Activated T-cell treated with anti-CD3 and anti-CD28 coated beads for 24 hours (primary cell): ENCODE measurements around the gene RSU1.

Experiments used
- DNase-seq: peaks from one replicate; pipeline ENCODE4 v3.0.0-alpha.2; 2020; ENCODE audit warnings: low read depth

RSU1 gene

DNA sequence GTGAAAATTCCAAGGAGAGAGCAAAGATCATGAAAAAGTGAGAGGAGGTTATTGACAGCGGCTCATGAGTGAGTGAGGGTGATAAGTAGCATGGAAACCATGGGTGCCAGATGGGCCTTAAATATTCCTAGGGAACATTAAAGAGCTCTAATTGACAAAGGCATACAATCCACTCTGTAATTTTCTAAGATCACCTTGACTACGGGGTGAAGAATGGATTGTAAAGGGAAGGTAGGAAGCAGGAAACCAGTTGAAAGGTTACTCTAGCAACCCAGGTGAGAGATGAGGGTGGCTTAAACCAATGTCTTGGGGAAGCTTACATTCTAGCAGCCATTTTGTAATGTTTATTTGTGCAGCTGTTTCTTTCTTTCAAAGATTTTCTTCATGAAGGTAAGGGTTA, 75.7 kb downstream of the RSU1 start:
- no peak for DNase-seq

DNA sequence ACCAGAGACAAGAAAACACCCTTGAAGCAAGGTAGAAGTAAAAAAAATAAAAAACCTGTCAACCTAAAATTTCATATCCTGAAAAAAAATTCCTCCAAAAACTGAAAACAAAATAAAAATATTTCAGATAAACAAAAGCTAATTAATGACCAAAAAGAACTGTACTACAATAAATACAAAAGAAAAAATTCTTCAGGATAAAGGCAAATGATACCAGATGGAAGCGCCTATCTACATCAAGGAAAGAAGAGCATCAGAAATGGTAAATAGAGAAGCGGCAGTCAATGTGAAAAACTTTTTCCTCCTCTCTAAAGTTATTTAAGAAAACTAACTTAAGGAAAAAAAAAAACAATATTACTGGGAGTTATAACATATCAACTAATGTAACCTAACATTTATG, 79.8 kb downstream of the RSU1 start:
- no peak for DNase-seq

DNA sequence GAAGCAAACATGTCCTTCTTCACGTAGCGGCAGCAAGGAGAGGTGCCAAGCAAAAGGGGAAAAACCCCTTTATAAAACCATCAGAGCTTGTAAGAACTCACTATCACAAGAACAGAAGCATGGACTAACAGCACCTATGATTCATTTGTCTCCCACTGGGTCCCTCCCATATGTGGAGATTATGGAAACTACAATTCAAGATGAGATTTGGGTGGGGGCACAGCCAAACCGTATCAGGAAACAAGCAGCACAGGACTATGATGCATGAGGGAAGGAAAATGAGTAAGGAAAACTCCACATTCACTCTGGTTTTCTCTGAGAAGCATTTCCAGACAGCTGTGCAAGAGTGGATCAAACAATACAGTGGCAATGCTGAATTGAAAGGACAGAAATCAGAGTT, 81.6 kb downstream of the RSU1 start:
- no peak for DNase-seq

DNA sequence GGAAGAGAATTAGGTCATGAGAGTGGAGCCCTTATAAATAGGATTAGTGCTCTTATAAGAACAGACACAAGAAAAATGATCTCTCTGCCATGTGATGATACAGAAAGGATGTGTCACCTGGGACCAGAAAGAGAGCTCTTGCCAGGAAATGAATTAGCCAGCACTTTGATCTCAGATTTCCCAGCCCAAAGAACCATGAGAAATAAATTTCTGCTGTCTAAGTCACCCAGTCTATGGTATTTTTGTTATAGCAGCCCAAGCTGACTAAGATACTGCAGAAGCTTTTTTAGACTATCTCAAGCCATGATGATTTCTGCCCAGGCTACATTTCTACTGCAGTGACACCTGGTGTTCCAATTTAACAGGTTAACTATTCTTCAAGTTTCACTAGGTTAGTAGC, 84.8 kb downstream of the RSU1 start:
- DNase-seq = no peak

DNA sequence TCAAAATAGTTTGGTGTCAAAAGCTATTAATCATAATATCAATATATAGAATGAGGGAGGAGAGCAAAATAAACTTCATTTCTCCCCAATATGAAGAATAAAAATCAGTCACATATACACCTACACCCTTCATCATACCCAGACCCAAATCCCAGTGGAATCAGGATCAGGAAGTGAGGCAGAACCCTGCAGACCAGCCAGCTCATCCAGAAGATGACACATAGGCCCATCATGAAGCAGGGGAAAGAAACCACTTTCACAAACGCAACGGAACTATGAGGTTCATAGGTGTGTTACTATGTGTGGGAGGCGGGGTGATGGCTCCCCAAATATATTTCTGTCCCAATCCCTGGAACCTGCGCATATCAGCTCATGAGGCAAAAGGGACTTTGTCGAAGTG, 89.0 kb downstream of the RSU1 start:
- DNase-seq = no peak

DNA sequence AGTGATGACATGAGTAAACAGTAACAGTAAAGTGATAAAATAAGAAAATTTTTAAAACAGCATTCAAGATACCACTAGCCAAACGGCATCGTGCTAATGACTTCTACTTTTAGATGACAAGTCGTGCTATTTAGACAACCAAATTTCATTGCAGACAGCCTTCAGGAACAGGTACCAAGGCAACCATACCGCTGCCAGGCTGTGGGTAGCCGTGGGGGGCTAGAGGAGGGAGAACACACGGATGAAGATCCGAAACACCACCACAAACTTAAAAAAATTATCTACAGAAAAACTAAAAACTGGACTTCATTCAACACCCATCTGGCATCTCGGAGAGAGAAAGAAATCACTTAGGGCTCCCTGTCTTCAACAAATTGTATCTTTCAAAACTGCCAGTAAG, 89.6 kb downstream of the RSU1 start:
- no peak for DNase-seq

DNA sequence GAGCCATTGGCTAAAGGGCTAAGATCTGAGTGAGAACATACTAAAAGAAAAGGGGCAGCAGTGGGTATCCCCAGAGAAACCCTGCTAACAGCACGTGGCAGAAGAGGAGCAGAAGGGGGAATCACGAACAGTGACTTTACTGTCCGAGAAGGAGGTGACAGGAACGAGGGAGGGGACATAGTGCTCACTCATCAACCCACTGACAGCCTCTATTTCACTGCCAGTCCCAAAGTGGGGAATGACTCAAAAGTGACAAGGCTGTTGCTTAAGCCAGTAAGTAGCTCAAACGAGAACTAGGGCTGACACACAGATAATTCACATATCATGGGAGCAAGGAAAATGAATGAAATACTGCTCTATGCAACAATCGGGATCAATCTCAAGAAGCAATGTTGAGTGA, 92.7 kb downstream of the RSU1 start:
- no peak for DNase-seq

DNA sequence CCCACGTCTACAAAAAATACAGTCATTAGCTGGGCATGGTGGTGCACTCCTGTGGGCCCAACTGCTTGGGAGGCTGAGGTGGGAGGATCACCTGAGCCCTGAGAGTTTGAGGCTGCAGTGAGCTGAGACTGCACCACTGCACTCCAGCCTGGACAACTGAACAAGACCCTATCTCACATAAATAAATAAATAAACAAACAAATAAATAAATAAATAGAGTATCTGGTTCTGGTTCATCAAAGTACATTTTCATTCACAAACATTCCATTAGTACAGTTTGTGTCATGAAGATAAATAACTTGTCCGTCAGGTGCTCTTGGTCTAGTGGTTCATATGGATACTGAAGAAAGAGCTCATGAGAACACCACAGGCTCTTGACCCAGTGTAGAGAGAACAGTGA, 96.4 kb downstream of the RSU1 start:
- no peak for DNase-seq

DNA sequence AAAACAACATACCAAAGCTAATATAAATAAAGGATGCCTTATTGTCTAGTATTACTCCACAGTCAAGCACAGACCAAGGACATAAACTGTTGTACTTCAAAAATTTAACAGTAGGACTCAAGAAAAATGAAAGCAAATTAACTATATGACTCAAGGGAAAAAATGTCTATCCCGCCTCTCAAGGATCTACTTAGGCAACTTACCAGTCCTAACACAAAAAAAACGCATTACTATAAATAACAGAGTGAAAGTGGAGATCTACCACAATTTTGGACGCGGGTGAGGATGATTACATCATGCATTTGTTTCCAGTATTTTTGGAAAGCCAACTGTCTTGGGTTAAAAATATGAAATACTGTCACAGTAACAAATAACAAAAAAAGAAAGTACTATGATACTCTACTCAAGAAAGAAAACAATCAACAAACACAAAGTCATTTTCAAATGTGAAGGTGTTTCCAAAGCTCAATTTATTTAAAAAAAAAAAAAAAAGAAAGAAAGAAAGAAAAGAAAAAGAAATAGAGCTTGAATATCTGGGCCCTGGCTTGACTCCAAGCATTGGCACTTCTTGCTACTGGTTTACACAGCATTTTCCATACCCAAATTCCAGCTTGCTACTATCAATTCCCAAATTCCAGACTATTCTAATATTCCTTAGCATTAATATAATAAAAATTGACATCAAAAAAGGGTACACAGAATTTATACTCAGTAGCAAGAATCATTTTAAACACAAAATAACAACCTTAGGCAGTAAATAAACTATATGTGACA, 99.4 kb downstream of the RSU1 start:
- no peak for DNase-seq

DNA sequence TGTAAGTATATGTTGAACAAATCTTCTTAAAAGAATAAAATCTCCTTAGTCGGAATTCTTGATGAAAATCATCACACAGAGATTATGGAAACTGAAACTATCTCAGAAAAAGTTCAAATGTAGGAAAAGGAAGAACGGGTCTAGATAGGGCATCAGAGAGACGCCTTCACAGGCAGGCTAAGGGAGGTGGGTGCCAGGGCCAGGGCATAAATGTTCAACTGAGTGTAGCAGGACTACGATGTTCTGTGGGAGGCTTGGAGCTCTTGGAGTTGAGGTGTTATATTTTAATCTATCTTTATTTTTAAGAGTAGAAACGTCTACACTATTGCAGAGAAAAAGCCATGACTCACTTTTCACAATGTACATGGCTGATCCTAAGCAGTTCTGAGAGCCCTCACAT, 101.2 kb downstream of the RSU1 start:
- no peak for DNase-seq

DNA sequence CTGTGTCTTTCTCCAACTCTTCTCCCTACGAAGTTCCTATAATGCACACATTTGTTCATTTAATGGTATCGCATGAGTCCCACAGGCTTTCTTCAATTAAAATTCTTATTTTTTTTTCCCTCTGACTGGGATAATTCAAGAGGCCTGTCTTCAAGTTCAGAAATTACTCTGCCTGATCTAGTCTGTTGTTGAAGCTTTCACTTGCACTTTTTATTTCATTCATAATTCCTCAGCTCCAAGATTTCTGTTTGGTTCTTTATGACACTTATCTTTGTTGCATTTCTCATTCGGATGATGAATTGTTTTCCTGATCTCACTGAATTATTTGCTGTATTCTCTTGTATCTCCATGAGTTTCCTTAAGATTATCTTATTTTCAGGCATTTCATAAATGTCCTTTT, 103.9 kb downstream of the RSU1 start:
- DNase-seq = no peak

DNA sequence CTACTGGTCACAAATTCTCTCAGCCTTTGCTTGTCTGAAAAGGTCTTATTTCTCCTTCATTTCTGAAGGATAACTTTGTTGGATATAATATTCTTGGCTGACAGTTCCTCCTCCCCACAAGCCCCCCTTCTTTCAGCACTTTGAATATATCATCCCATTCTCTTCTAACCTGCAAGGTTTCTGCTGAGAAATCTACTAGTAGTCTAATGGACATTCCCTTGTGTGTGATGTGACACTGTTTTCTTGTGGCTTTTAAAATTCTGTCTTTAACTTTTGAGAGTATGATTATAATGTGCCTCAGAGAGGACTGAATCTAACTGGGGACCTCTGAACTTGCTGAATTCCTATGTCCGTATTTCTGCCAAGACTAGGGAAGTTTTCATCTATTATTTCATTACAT, 104.3 kb downstream of the RSU1 start:
- no peak for DNase-seq

DNA sequence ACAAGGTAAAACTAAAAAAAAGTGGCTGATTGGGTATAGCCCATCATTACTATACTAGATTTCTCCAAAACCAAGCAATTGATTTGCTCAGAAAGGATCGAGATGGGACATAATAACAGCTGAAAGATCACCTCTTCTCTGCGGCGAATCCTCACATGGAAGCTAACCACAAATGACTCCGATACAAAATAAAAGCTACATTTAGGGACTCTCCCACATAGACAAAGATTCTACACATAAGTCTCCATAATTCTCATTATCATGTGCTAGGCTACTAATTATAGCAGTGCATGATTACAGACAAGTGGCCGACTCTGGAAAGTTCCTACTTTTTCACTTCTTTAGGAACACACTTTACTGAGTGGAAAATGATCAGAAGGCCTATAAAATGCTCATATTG, 116.9 kb downstream of the RSU1 start:
- DNase-seq = no peak

DNA sequence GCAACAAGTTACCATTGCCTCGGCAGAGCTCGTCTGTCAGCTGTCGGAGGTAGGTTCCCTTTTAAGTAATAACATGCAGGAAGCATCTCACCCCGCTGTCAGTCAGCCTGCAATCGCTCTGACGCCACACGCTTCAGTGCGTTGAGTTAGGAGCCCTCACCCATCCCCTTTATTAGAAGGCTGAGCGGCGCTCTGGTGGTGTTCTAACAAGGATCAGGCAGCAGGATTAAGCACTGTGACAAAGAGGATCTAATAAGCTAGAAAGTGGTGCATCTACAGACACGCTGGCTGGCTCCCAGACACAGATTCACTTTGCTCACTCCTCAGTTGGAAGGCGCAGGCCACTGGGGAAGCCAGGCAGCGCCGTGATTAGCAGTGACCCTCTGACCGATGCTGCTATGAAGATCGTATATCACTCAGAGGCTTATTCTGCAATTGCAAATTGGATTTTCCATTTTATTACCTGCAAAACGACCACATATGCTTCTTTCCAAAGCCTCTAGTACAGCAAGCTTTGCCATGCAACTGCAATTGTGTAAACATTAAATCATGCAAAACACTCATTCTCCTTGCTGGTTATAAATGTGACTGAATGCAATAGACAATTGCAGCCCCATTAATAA, 117.7 kb downstream of the RSU1 start:
- no peak for DNase-seq

DNA sequence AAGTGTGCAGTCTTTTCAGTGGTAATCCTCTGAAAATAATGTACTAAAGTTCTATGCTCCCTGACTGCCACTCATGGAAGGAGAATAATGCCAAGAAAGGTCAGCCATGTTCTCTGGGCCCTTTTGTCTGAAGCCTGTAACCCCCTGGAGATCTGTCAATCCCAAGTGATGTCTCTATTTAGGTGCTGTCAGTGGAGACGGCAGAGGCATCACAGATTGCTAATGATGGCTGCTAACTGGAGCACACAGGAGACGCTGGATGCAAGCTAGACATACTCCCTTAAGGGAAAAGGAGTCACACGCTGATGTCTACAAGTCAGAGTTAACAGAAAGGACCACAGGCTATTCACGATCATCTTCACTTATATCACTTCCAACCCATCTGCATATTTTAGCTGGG, 118.8 kb downstream of the RSU1 start:
- DNase-seq = no peak

DNA sequence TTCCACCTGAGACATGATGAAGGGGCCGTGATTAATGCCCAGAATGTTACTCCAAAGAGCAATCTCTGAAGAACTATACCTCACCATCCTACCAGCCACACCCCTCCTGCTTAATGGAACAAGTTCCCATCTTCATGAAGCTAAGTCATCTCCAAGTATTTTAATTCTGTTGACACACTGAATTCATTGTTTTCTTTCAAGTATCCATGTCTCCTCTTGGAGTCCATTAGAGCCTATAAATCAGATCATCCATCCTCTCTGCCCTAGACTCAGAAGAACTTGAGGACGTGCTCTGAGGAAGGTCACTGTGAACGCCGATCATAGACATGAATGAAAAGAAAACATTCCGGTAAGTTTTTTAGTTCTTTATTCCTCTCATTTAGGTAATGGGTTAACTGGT, 126.8 kb downstream of the RSU1 start:
- no peak for DNase-seq

DNA sequence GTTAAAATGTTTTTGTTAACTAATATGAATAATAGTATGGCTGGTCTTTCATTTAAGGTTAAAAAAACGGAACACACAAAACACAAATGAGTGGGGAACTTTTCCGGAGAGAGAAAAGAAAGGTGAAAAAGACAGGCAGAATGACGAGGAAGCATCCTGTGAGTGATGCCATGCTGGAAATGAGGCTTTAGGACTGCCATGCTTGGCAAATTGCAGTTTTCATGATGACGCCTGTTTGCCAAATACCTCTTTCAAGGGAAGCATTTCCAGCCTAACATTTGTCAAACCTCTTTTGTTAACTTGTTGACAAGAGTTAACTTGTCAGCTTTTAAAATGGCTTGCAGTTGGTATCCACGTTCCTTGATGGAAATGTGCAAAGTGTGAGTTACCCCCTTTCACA, 127.5 kb downstream of the RSU1 start:
- no peak for DNase-seq

DNA sequence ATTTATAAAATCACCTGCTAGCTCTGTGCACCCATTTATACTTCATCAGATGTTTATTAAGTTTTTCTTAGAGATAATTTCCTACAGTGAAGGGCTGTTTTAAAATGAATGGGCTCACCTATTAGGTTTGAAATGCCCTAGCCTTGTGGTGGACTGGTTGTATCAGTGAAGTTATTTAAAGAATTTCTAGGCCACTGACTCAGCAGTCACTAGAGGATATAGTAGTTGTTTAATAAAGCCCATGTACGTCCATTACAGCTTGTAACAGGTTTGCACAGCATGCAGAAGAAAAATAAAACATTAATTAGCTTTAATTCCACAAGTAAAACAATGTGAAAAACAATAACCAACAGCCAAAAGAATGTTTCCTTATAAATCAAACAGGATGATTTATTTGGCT, 128.0 kb downstream of the RSU1 start:
- no peak for DNase-seq

DNA sequence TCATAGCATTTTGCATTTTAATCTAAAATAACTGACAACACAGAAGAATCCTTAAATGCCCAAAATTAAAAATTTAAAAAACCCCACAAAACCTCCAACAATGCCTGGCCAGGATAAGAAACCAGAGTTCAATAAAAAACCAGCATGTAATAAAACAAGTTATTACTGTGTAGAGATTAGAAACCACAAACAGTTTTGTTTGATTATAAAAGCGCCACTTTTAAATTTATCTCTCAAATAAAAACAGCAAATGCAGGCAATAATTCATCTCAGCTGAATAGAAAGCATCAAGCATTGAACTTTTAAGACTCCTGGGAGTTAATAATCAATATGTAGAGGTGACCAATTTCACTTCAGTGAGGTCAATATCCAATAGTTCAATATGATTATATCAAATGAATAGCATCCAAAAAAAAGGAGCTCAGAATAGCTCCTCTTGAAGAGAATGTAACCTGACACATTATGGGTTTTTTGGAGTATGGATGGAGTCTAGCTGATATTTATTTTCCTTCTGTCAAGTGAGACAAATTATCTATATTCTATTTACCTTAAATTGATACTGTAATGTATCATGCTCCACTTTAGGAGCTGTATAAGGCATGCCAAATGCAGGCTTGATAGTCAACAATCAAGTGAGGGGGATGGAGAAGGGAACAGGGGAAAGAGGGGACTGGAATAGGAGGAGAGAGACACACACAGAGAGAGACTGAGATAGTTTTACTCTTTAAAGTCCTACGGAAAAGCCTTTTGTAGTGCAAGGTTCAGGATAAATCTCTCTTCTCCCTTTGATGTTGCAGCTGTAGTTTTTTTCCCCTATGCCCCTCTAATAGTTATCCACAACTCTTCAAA, 130.9 kb downstream of the RSU1 start:
- DNase-seq = no peak

DNA sequence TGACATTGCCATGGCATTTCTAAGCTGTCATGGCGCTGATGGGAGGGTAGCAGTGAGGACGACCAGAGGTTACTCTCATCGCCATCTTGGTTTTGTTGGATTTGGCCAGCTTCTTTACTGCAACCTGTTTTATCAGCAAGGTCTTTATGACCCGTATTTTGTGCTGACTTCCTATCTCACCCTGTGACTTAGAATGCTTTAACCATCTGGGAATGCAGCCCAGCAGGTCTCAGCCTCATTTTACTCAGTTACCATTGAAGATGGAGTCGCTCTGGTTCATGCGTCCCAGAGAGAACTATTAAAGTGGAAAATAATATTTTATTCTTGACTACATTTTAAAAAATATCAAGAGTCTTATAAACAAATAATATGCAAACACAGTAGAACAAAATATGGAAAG, 131.7 kb downstream of the RSU1 start:
- DNase-seq = no peak

DNA sequence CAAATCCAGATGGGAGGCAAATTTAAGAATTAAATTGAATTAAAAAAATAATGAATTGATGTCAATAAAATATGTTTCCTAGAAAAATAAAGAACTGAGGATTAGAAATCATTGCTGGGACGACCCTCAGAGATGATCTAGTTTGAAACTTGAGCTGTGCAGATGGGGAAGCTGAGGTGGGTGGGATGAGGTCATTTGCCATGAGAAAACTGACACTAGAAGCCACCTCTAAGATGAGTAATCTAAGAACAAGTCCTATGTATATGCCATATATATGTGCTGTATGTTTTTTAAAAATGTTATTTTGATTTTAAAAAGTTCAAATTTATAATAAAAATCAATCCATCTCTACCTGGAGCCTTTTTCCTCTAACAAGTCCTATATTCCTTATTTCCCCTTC, 135.7 kb downstream of the RSU1 start:
- DNase-seq = no peak

DNA sequence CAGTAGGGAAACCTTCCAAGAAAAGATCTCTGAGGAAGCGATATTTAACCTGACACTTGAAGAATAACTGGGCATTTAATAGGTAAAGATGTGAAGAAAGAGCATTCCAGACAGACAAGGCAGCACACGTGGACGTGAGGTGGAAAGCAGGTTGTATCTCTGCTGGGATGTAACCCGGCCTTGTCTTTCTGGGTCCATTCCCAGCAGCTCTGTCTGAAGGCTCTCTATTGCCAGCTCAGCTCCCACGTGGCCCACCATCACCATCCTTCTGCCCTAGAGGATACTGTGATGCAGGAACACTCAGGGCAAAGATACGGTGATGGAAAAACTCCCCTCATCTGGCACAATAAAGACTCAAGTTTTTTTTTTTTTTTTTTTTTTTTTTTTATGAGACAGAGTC, 137.7 kb downstream of the RSU1 start:
- no peak for DNase-seq

DNA sequence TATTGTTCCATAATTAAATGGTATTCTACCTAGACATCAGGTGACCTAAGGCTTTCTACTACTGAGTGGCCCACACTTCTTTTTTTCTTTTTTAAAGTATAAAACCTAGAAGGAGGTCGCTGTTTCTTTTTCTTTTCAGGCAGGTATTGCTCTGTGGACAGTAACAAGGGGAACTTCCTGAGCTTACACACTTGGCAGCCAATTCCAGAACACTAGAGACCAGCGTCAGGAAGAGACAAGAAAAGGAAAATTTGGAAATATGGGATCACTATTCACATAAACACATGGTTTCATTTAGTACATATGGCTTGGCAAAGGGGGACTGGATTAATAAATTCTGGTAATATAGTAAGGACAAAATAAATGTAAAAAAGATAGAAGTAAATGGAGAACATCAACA, 141.9 kb downstream of the RSU1 start:
- DNase-seq = no peak
